D341Med (cell line): ENCODE results near the gene LYZL2.
"Not testable (repeated sequence)": the region's sequence is repeated elsewhere in the genome, so short reads cannot be mapped to it uniquely, and the experiment has no call there.

Experiments
- DNase-seq: peaks from one replicate; pipeline ENCODE4 v3.0.0; 2012; ENCODE audit warnings: low spot score

LYZL2 gene

DNA sequence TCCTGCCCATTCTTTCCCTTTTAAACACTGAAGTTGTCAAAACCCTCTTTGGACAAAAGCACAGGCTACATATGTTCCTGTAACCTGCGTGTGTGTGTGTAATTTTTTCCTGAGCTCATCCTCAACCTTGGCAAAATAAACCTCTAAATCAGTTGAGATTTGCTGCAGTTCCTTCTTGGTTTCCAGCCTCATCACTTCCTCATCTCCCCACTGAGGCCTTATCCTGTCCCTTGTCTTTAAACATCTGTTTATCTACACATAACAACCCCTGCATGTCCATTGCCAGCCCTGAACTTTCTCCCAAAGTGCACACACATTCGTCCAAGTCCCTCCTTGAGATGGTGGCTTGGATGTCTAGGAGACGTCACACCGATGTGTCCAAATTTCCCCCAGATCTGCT, 35.5 kb downstream of the LYZL2 start:
- no peak for DNase-seq

DNA sequence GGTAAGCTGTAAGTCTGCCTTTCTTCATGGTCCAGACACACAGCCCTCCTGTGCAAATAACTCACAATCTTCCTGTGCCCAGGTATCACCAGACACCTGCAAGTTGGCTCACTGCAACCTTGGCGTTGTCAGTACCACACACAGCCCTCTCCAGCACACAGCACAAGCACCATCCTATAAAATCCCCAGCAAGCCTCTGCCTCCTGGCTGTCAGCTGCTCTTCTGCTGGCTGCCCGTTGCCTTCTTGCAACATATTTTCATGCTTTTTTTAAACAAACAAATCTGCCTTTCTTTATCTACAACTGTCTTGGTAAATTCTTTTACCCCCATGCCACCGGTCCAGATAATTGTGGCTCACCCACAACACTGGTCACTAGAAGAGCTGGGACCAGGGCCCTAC, 36.8 kb downstream of the LYZL2 start:
- DNase-seq, result not testable (repeated sequence)

DNA sequence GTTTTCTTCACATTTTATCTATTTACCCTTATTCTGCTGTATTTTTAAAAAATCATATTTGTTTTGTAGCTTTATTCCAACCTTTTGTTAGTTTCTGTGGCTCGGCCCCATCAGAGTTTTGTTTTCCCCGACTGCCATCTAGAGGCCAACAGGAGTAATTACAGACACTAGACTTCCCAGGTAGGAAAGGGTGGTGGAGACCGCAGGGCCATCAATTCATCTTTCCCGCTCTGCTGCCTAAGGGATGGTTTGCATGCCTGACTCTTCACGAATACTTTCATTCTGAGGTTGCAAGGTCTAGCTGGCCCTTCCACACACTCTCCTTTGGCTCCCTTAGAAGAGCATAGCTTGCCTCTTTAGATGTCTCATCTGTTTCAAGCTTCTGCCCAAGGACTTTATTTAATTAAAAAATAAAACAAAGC, 38.3 kb downstream of the LYZL2 start:
- DNase-seq, result peak; percentile 74

DNA sequence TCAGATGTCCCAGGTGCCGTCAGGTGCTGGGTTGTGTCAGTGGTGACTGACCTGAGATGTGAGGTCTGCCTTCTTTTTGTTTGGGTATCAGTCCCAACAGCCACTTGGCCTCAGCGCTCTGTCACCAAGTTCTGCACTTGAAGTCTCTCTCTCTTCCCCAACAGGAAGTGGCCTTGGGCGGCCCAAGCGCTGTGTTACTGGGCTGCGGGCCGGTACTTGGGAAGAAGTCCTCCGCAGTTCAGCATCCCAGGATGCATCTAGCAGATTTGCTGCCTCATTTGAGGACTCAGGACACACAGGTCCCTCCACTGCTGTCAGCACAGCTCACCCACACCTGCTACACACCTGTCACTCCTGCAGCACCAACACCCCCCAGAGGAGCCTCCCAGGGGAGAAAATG, 40.1 kb downstream of the LYZL2 start:
- no peak for DNase-seq

DNA sequence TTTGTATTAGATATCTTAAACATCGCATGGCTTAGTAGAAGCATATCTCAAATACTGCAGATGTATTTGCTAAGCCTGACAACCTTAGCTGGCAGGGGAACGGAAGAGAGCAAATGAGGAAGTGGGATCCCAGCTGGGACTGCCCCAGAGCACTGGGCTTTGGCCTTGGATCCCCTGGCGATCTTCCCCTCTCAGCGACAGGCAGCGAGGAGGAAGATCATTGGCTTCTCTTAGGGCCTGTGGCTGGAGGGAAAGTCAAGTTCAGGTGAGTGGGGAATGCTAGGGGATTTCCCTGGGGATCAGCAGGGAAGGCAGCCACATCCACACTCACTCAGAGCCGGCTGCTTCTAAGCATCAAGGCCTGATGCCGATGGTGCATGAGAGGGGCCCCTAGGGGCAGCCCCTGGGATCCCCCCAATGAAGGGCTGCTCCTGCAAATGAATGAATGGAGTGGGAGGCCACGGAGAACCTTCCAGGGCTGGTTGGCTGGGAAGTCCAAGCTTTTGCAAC, 42.0 kb downstream of the LYZL2 start:
- DNase-seq, result no peak

DNA sequence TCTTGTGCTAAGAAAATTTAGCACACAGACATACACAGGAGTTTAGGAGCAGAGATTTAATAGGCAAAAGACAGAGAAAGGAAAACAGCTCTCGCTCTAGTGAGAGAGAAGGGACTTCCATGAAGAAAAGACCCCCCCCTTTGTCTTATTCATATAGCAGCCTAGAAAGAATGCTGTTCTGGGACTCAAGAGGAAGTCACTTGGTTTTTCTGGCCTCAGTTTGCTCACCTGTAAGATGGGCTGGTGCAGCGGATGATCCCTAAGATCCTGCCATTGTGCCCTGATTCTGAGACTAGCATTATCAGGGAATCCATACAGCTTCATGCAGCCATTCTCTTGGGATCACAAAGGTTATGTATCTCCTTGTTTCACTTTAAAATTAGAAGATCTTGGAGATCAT, 42.7 kb downstream of the LYZL2 start:
- DNase-seq, result no peak

DNA sequence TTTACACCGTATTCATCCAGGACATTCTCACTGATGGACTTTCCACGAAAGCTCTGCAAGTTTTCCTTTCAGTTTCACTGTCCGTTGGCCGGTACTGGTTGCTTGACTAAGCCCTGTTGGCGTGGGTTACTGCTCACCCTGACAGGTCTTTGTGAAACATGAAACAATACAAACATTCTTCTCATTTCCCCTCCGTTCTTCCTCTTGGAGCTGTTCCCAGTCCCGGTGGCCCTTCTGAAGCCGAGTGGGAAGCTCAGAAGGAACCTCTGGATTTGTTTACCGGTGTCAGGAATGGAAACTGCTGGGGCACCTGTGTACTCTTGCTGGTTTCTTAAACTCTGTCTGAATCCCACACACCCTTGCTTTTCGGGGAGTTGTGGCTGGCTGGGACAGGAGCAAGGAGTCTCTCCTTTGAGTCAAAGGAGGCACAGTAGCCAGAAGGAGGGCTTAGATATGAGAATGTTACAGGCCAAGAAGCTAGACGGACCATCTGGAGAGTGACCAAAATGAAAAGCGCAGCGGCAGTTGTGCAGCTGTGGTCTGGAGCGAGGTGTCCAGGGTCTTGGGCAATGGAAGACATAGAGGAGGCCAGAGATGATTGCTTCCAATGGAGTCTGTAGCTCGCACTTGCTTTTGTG, 45.7 kb downstream of the LYZL2 start:
- no peak for DNase-seq

DNA sequence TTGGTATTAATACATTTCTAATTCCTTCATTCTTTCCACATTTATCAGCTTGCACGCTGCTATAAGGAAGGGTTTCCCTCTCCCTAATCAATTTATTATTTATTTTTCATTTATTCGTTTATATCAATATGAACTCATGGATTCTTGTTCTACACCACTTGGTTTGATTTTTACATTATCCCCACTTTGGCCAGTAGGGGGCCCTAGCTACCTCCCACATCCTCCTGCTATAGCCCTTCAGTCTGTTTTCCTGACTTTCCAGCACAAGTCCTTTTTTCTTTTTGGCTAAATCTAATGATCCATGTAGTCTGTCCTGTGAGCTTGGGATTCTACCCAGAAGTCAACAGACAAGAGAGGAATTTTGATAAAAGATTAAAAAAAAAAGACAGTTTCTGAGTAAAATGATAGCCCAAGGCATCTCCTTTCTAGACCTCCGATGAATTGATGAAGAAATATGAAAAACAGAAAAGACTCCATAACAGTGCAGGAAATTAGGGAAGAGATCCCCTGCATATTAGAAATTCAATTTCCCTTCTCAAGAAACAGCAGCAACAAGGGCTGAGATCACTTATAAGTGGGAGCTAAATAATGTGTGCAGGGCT, 47.7 kb downstream of the LYZL2 start:
- DNase-seq, result peak; percentile 64

DNA sequence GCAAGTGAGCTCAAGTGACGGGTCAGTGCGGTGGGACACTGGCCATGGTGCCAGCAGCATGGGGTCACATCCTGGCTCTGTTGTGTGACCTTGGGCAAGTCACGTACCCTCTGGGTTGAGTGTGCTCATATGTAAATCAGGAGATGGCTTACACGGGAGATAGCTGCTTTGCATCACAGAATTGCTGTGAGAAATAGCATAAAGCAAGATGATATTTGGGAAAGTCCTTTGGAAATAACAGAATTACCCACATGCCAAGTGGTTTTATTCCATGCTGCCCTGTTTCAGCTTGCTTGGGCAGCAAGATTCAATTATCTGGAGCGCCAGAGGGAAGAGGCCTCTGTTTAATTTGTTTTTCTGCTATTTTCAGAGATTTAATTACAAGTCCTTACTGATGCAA, 48.9 kb downstream of the LYZL2 start:
- no peak for DNase-seq

DNA sequence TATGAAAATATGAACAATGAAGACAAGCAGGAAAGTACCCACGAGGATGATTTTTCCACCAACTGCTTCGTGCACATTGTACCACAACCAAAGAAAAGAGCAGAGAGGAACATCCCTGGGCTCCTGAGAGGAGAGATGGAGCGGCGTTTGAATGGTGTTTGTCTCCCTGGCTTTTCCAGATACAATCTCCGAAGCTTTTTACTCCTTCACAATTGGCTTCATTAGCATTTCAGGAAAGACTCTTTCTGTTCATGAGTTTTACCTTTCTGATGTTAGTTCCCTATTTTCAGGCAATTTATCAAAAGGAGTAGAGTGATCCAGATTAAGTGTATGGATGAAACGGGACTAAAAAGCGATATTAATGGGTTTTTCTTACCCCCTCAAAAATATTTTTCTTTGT, 49.3 kb downstream of the LYZL2 start:
- DNase-seq, result no peak

DNA sequence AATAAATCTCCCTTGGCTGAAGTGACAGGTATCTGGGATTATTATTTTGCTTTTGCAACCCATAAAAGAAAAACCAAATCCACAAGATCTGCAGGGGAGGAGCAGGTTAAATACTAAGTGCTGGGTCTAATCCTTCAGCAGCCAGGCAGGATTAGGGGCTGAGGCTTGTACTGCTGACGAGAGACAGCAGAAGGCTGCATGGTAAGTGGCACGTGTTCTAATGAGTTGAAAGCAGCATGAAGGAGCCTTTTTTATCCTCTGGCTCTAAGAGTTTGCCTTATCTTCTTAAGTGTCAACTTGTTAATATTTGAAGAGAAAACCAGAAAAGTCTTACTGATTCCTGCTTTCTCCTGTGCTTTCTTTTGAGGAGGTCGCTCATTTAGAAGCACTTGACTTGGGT, 50.0 kb downstream of the LYZL2 start:
- peak; percentile 71 for DNase-seq

DNA sequence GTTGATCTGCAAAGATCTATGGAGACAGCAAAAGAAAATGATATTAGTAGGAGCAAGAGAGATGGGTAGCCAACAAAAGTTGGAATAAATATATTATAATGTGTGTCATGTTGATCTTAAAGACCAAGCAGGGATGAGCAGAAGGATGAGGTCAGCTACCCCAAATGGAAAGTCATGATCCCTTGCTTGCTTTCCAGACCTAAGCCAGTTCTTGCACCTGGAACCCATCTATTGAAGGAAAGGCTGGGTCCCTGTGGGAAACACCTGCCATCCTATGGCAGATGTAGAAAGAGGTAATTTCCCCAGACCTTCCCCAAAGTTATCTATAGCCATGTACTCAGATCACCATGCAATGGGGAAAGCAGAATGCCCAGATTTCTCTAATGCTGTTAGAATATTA, 52.5 kb downstream of the LYZL2 start:
- DNase-seq, result no peak

DNA sequence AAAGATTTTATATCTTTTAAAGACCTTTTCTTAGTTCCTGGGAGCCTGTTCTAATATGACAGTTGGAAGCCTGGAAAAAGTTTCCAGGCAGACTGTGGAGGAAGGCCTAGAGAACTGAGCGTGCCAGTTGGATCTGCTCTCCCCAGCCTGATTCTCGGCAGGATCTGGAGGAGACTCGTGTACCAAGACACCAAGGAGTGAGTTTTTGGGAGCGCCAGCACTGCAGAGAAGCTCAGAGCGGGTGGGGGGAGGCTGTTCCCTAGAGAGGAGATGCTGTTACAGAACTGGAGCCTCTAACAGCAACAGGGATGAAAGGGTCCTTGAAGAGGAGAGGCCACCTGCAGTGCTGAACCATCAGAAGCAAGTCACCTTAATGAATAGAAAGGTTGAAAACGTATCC, 52.9 kb downstream of the LYZL2 start:
- DNase-seq, result no peak

DNA sequence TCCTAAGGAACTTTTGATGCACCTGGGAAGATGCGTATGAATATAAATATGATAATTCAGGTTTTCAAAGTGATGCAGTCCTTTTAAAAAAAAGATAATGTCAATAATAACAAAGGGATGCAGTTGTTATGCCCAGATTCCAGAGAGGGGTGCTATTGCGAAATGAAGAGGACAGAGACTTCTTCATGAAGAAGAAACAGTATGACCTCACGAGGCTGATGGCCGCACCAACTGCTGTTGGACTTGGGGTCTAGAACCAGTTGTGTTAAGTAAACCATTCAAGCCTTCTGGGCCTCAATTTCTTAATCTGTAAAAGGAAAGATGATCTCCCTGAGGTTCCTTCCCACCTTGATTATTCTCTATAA, 55.1 kb downstream of the LYZL2 start:
- DNase-seq, result no peak

DNA sequence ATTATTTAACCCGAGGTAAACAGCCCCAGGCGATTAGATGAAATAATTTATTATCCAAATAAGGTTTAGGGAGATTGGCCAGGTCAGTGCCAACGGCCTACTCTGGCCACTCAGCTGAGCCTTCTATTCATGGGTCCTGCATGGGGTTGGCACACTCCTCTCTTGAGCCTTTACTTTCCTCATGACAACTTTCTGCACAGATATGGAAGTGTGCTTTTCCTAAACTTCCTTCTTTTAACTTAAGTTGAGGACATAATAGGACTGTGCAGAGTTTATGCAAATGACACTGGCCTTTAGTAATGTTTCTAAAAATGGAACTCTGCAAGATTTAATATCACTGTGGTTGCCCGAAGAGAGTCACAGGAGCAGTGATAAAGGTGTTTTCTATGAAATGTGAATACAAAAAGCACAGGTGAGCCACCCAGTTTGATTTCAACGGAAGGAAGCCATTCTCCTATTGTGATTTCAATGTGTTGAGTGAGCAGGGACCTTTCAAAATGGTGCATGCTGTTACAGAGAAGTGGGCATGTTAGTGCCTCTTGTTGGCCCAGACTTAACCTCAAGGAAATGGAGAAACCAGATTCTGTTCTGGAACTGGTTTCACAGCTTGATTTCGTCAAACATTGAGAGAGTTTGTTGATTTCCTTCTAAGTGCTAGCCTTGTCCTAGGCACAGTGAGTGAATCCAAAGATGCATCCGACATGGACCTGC, 55.7 kb downstream of the LYZL2 start:
- no peak for DNase-seq

DNA sequence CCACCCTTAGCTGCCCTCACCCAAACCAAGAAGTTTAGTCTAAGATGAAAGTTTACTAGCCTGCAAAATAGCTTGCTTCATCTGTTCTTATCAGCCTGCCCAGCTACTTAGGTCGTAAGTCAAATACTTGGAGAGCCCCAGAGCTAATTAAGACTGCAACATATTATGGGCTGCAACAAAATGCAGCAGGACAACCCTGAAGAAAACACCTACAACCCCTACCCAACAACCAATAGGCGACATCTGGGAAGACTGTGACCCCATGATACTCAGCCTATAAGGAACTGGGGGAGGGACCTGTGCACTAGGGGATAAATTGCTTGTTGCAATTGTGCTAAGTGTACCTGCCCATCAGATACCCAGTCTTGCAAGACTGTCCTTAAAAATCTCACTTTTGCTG, 64.1 kb downstream of the LYZL2 start:
- no peak for DNase-seq

DNA sequence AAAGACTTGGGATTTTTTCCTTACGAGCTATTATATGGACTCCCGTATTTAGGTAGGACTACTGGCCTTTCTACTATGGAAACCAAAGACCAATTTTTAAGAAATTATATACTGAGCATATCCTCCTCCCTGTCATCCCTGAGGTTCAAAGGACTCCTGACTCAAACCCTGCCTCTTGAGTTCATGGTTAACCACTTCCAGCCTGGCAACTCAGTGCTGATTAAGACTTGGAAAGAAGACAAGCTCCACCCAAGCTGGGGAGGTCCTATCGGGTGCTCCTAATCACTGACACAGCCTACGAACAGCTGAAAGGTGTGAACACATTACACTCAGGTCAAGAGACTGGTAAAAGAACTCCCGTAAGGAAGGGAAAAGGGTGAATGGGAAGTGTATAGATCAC, 66.8 kb downstream of the LYZL2 start:
- no peak for DNase-seq
